Colonic mucosa (tissue), 4 donors: Measurements from ENCODE around the gene TMEM120A. TPM values are rescaled to one million over a fixed set of nuclear protein-coding genes. Genes with fewer than 3 reads are reported as not detected.

Experiments used
- DNase-seq: peaks from one replicate; pipeline ENCODE4 v3.0.0-alpha.2; 2020
- H3K27ac ChIP-seq: fragments of 200-600 bp; one replicate; pipeline ENCODE4 v1.8.0; 2021
- H3K27me3 ChIP-seq: fragments of 200-600 bp; one replicate; pipeline ENCODE4 v1.8.0; 2021
- H3K36me3 ChIP-seq: fragments of 200-600 bp; one replicate; pipeline ENCODE4 v1.8.0; 2021
- H3K4me1 ChIP-seq: fragments of 200-600 bp; one replicate; pipeline ENCODE4 v1.8.0; 2021; ENCODE audit warnings: mild to moderate bottlenecking
- H3K4me3 ChIP-seq: fragments of 200-600 bp; one replicate; pipeline ENCODE4 v1.8.0; 2021
- H3K9ac ChIP-seq, 2 donors: one replicate each; pipeline ENCODE4 v1.7.0; 2013; ENCODE audit warnings: control low read depth in 2 of 2, low read depth in 2 of 2, low read length in 2 of 2
- H3K9me3 ChIP-seq: fragments of 200-600 bp; one replicate; pipeline ENCODE4 v1.8.0; 2021
- CTCF ChIP-seq: fragments of 200-600 bp; IDR thresholded peaks from one replicate; pipeline ENCODE4 v1.8.0; 2022; ENCODE audit warnings: antibody characterized with exemption, mild to moderate bottlenecking
- intact Hi-C: fragments of 100-400 bp; cut with DNase I; formaldehyde crosslinking; loops from one replicate; pipeline ENCODE4 v1.14.1; 2022
- total RNA-seq, 2 donors: library from RNA; stranded (reverse); fragmentation: NEBNext Ultra II Directional in 1 of 2; extraction: Animal tissue kit (Norgen Biotek cat#: 25700) in 1 of 2; gene quantifications; one replicate each; pipeline ENCODE4 v1.2.1, GENCODE V29; 2021
- donor health status: healthy.
- donor health status: DM: no; HTN: no; CAD: no.
- donor health status: DM: no; HTN: no; CAD: no.

TMEM120A gene
- total RNA-seq, 2 donors from 2014 or later = 56.3 to 94.1 TPM

GRCh38 chr7:75993689-75994387 is 557 bp downstream of the TMEM120A start:
- Histone ChIP-seq H3K36me3 (no peaks in the 10 kb centered on the region), H3K27me3 (no peaks in the 10 kb centered on the region), H3K4me1 (no peaks in the 10 kb centered on the region), H3K9me3 (no peaks in the 10 kb centered on the region), H3K4me3 (peak overlapping the region; percentile 84), H3K27ac (peak overlapping the region; percentile 78), H3K9ac (peak overlapping the region; percentile 80 to 84)
- DNase-seq = peak; percentile 65
- intact Hi-C loops = no loop called here
- TF ChIP-seq CTCF = no peak

GRCh38 chr7:75992083-75992755 is 2.2 kb downstream of the TMEM120A start:
- no peak for TF ChIP-seq CTCF
- Histone ChIP-seq H3K27me3 (no peaks in the 10 kb centered on the region), H3K9me3 (no peaks in the 10 kb centered on the region), H3K4me3 (no peak overlapping the region), H3K27ac (no peak overlapping the region), H3K9ac (no peak overlapping the region), H3K4me1 (no peaks in the 10 kb centered on the region), H3K36me3 (no peaks in the 10 kb centered on the region)
- intact Hi-C loops = no loop called here
- DNase-seq = no peak

- Histone ChIP-seq H3K9me3 (no peaks in the 10 kb centered on the region), H3K4me3 (no peak overlapping the region), H3K27ac (no peak overlapping the region), H3K4me1 (no peaks in the 10 kb centered on the region), H3K36me3 (no peaks in the 10 kb centered on the region), H3K27me3 (no peaks in the 10 kb centered on the region), H3K9ac (no peak overlapping the region)
- DNase-seq = no peak
- TF ChIP-seq CTCF = no peak
- intact Hi-C loops = no loop called here
These were observed 2.8 kb downstream of the TMEM120A start for GRCh38 chr7:75991531-75992082.

- Histone ChIP-seq H3K36me3 (no peaks in the 10 kb centered on the region), H3K4me3 (no peak overlapping the region), H3K4me1 (peaks cover 6% of the 10 kb centered on the region), H3K27me3 (no peaks in the 10 kb centered on the region), H3K27ac (no peak overlapping the region), H3K9ac (no peak overlapping the region), H3K9me3 (no peaks in the 10 kb centered on the region)
- DNase-seq = peak; percentile 25
- intact Hi-C loops = no loop called here
- no peak for TF ChIP-seq CTCF
These were observed 4.7 kb downstream of the TMEM120A start for GRCh38 chr7:75989500-75990388.
